Brain microvascular endothelial cell (primary cell): Measurements from ENCODE around the gene MTA2.

Experiments used
- DNase-seq: peaks from one replicate; pipeline ENCODE4 v3.0.0-alpha.2; 2020
- H3K27ac ChIP-seq: fragments of 250-450 bp; sonication (Bioruptor Pico); 2 replicates; pipeline ENCODE4 v1.5.1; 2020; ENCODE audit warnings: mild to moderate bottlenecking, moderate library complexity
- H3K27me3 ChIP-seq: fragments of 250-450 bp; sonication (Bioruptor Pico); replicated peaks from 2 replicates; pipeline ENCODE4 v1.5.1; 2020; ENCODE audit warnings: mild to moderate bottlenecking
- H3K36me3 ChIP-seq: fragments of 250-450 bp; sonication (Bioruptor Pico); replicated peaks from 2 replicates; pipeline ENCODE4 v1.5.1; 2020; ENCODE audit warnings: mild to moderate bottlenecking
- H3K4me3 ChIP-seq: 2 replicates; pipeline ENCODE4 v1.5.1; 2011; ENCODE audit warnings: low read depth, mild to moderate bottlenecking, control low read depth, low read length, moderate library complexity
- in situ Hi-C: cut with HindIII; loops from 2 replicates; pipeline ENCODE4 v1.10.0; 2017; ENCODE audit warnings: low sequenced_read_pairs, low pct_ligation_motif_present
- TF ChIP-seq, protein P1 (sequence below): IDR thresholded peaks from 2 replicates; pipeline ENCODE4 v1.5.1; 2011; ENCODE audit warnings: low read depth, mild to moderate bottlenecking, moderate library complexity, low read length, control low read depth, inconsistent platforms; ENCODE audit errors: missing control alignments

The MTA2 gene

DNA sequence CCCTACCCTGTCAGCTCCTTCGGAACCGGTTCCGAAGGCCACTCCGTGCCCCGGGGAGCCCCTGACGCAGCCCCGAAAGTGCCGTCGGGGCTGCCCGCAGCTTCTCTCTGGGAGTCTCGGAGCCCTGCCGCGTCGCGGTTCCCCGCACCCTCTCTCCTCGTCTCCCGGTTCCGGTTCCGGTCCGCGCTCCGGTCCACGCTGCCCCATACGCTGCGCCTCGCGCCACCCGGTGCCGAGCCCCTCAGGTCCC lies 618 bp downstream of the MTA2 start:
- in situ Hi-C loops: no loop called here

DNA sequence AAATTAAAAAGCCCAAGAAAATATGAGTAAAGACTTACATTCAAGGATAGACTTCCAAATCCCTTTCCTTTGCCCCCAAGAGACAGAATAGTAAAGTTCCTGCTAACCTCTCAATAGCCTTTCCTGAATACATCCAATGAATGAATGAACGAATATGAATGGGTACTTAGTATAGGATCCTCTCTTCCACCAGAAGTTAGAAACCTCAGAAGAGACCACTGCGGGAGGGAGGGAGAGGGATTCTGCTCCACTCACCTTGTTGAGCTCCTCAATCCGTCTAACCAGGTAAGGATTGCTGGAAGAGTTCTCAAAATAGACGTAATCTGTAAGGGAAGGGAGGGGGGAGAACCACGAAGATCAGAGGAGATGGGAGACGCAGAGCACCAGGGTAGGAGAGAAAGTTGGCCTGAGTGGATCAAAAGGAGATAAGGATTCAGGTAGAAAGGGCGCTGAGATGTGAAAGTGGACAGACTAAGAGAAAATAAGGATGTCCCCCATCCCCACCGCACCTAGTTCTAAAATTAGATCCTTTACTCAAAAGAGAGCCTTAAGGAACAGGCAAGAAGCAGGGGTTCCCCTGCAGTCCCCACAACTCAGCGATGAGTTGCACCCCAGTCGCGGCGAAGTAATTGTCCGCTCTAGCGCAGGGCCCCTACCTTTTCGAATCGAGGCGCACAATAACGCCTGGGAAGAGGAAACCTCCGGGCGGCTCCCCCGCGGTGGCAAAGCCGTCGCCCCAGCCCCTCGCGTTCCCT lies 1.1 kb downstream of the MTA2 start:
- no peak for DNase-seq
- H3K36me3 ChIP-seq: peaks cover 32% of the 10 kb centered on the region
- in situ Hi-C loops: no loop called here
- TF ChIP-seq, protein P1, sequence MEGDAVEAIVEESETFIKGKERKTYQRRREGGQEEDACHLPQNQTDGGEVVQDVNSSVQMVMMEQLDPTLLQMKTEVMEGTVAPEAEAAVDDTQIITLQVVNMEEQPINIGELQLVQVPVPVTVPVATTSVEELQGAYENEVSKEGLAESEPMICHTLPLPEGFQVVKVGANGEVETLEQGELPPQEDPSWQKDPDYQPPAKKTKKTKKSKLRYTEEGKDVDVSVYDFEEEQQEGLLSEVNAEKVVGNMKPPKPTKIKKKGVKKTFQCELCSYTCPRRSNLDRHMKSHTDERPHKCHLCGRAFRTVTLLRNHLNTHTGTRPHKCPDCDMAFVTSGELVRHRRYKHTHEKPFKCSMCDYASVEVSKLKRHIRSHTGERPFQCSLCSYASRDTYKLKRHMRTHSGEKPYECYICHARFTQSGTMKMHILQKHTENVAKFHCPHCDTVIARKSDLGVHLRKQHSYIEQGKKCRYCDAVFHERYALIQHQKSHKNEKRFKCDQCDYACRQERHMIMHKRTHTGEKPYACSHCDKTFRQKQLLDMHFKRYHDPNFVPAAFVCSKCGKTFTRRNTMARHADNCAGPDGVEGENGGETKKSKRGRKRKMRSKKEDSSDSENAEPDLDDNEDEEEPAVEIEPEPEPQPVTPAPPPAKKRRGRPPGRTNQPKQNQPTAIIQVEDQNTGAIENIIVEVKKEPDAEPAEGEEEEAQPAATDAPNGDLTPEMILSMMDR: no peak
- H3K4me3 ChIP-seq: peak overlapping the region; percentile 93
- H3K27ac ChIP-seq: peak overlapping the region; percentile 71
- no peaks in the 10 kb centered on the region for H3K27me3 ChIP-seq

More for the DNA sequence above, 618 bp downstream of the MTA2 start:
- Histone ChIP-seq H3K27ac (peak overlapping the region; percentile 71), H3K36me3 (peaks cover 27% of the 10 kb centered on the region), H3K4me3 (peak overlapping the region; percentile 93), H3K27me3 (no peaks in the 10 kb centered on the region)
- TF ChIP-seq, protein P1: no peak
- DNase-seq: no peak

DNA sequence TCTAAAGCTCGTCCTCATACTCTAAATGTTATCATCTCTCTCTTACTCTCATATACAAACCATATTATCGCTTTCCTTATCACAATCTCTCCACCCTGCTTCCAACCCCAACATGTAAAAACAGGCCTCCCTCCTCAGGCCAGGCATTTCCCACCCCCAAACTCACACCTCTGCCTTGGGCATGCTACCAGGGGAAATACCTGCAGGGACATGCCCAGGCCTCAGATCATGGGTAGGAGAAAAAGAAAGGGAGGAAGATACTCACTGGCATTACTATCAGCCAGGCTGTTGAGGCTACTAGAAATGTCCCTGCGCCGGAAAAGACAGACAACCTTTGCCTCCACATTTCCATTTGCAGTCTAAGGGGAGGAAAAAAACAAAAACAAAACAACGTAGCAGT lies 1.8 kb downstream of the MTA2 start:
- Histone ChIP-seq H3K27ac (no peak overlapping the region), H3K27me3 (no peaks in the 10 kb centered on the region), H3K4me3 (peak overlapping the region; percentile 93), H3K36me3 (peaks cover 39% of the 10 kb centered on the region)
- DNase-seq: no peak
- TF ChIP-seq, protein P1: no peak
- in situ Hi-C loops: no loop called here

DNA sequence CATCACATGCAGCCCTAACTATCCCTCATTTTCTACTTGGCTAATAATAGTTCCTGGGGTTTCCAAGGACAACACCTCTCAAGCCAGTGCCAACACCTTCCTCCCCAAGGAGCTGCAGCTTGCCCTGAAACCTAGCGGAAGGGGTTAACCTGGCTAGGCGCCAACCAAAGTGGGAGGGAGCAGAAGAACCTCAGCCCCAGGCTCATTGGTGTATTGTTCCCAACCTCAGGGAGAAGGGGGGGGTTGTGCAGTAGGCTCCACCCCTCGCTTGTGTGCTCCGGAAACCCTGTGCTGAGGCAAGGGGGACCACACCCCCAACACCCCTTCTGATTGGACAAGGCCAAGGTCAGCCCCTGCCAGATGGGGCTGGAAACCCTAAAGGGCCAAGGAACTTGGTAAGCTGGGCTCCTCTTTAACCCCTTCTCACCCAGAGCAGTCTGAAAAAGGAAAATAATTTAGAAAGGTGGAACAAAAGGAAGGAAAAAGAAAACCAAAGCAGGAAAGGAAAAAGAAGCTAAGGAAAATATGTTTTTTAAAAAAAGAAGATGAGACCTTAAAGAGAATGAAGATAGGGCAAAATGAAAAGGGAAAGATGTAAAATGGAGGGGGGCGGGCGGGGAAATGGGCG lies 2.5 kb downstream of the MTA2 start:
- in situ Hi-C loops: no loop called here
- H3K27ac ChIP-seq: no peak overlapping the region
- H3K36me3 ChIP-seq: peaks cover 46% of the 10 kb centered on the region
- TF ChIP-seq, protein P1: no peak
- peak overlapping the region; percentile 93 for H3K4me3 ChIP-seq
- DNase-seq: peak; percentile 99
- H3K27me3 ChIP-seq: no peaks in the 10 kb centered on the region

DNA sequence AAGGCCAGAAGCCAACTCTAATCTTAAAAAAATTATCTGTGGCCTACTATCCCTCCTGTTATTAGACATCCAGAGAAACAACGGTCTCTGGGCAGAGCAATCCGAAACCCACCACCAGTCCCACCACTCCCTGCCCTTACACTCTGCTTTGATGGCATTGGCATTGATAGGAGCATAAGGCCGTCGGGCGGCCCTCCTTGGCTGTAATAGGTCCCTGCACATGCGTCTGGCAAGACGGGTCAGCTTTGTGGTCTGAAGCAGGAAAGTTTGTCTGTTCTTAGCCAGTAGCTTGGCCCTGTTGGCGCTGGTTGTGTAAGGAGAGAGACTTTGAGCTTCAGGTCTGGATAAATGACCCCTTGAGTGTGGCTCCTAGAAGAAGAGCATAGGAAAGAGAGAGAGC lies 6.5 kb downstream of the MTA2 start:
- H3K27ac ChIP-seq: no peak overlapping the region
- peaks cover 56% of the 10 kb centered on the region for H3K36me3 ChIP-seq
- no peaks in the 10 kb centered on the region for H3K27me3 ChIP-seq
- in situ Hi-C loops: no loop called here
- H3K4me3 ChIP-seq: no peak overlapping the region
- TF ChIP-seq, protein P1: no peak
- no peak for DNase-seq
